ENCODE results near the gene PLXNC1.

PLXNC1 gene

DNA sequence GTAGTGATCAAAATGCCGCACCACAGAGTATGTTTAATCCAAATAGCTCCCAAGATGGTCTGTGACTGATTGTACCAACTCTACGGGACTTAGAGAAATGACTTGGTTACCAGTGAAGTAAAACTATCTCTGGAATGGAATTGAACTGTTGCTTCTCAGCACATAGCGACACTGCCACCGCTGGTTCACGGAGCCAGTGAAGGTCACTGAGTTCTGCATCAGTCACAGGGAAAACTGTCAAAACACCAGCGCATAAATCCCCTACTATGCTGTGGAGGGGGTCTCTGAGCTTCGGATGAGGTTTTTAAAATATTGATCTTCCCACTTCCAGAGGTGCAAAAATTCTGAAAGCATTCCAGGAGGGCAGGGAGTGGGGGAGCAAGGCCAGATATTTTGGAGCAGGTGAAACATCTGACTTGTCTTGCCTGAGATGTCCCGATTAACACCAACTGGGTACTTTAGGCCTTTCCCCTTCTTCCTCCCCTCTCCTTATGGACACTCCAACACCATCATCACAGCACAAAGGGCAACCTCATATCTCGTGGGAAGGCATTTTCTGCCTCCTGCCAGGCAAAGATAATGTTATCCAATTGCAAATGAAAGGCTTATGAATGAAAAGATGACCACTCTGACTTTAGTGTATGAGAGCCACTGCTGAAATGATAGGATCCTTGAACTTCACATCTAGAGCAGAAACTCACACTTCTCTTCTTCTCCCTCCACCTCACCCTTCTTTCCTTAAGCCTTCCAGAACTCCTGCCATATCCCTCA lies 2.0 kb upstream of the PLXNC1 start:
- Histone ChIP-seq H3K27me3 (ENCODE audit: insufficient read depth, low read length, poor library complexity, severe bottlenecking) (no peaks in the 10 kb centered on the region), H3K4me1 (ENCODE audit: insufficient read depth, low read length, poor library complexity, severe bottlenecking) (peaks cover 32% of the 10 kb centered on the region), H3F3A (ENCODE audit: low read depth) (no peaks in the 10 kb centered on the region; the same call in 1 of the 2 replicates), H3K9me3 (ENCODE audit: insufficient read depth, low read depth, low read length) (no peaks in the 10 kb centered on the region), H2AFZ (ENCODE audit: low read length) (no peak overlapping the region), H3K36me3 (ENCODE audit: insufficient read depth, low read length) (no peaks in the 10 kb centered on the region), H4K20me1 (ENCODE audit: insufficient read depth, low read length, poor library complexity, severe bottlenecking) (no peaks in the 10 kb centered on the region), H3K79me2 (ENCODE audit: insufficient read depth, low read length) (peaks cover 18% of the 10 kb centered on the region; the same call in 1 of the 2 replicates), H3K9ac (ENCODE audit: low read depth, low read length, poor library complexity, severe bottlenecking) (no peak overlapping the region), H3K4me2 (ENCODE audit: low read depth, low read length, poor library complexity, severe bottlenecking) (peak overlapping the region; percentile 1), H3K4me3 (ENCODE audit: low read length, poor library complexity, severe bottlenecking) (no peak overlapping the region), H3K9me2 (replicated peaks; ENCODE audit: low read depth, low read length) (no peaks in the 10 kb centered on the region)
- no peak for TF ChIP-seq EZH2phosphoT487 (IDR thresholded peaks at IDR 0.05; ENCODE audit: borderline replicate concordance)
- TF ChIP-seq, protein P1, sequence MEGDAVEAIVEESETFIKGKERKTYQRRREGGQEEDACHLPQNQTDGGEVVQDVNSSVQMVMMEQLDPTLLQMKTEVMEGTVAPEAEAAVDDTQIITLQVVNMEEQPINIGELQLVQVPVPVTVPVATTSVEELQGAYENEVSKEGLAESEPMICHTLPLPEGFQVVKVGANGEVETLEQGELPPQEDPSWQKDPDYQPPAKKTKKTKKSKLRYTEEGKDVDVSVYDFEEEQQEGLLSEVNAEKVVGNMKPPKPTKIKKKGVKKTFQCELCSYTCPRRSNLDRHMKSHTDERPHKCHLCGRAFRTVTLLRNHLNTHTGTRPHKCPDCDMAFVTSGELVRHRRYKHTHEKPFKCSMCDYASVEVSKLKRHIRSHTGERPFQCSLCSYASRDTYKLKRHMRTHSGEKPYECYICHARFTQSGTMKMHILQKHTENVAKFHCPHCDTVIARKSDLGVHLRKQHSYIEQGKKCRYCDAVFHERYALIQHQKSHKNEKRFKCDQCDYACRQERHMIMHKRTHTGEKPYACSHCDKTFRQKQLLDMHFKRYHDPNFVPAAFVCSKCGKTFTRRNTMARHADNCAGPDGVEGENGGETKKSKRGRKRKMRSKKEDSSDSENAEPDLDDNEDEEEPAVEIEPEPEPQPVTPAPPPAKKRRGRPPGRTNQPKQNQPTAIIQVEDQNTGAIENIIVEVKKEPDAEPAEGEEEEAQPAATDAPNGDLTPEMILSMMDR (conservative IDR thresholded peaks at IDR 0.05; ENCODE audit: low read length): no peak

DNA sequence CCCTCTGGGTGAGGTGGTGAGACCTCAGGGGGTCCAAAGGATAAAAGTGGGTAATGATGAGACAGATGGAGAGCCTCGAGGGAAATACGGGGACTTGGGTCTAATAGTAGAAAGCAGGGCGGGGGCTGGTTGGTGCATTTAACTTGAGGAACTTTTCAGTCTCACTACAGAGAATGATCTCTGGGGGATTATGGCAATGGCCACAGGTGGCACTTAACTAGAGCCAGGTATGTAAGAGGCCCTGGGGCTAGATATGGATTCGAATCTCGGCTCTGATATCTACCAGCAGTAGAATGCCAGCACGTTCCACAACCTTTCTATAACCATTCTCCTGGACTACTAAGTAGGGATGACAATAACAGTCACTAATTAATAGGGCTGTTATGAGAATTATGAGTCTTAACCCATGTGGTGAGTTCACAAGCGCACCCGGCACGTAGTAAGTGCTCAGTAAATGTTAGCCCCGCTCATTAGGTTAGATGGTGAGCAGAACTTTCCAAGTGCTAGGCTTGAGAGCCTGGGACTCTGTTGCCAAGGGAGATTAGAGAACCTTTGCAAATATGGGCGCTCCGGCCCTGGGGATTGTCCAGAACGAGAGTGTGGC lies 888 bp upstream of the PLXNC1 start:
- Histone ChIP-seq H3F3A (ENCODE audit: low read depth) (no peaks in the 10 kb centered on the region; the same call in 1 of the 2 replicates), H3K9me2 (replicated peaks; ENCODE audit: low read depth, low read length) (no peaks in the 10 kb centered on the region), H3K9ac (ENCODE audit: low read depth, low read length, poor library complexity, severe bottlenecking) (peak overlapping the region; percentile 47), H3K9me3 (ENCODE audit: insufficient read depth, low read depth, low read length) (no peaks in the 10 kb centered on the region), H3K4me3 (ENCODE audit: low read length, poor library complexity, severe bottlenecking) (peak overlapping the region; percentile 80), H3K79me2 (ENCODE audit: insufficient read depth, low read length) (peaks cover 21% of the 10 kb centered on the region; the same call in 1 of the 2 replicates), H2AFZ (ENCODE audit: low read length) (0 out of 2 replicates have a peak overlapping the region, but pooled peaks have one; percentile 87), H4K20me1 (ENCODE audit: insufficient read depth, low read length, poor library complexity, severe bottlenecking) (no peaks in the 10 kb centered on the region), H3K4me1 (ENCODE audit: insufficient read depth, low read length, poor library complexity, severe bottlenecking) (peaks cover 43% of the 10 kb centered on the region), H3K27me3 (ENCODE audit: insufficient read depth, low read length, poor library complexity, severe bottlenecking) (no peaks in the 10 kb centered on the region), H3K4me2 (ENCODE audit: low read depth, low read length, poor library complexity, severe bottlenecking) (peak overlapping the region; percentile 67), H3K36me3 (ENCODE audit: insufficient read depth, low read length) (no peaks in the 10 kb centered on the region)
- TF ChIP-seq, protein P1 (conservative IDR thresholded peaks at IDR 0.05; ENCODE audit: low read length): no peak
- no peak for TF ChIP-seq EZH2phosphoT487 (IDR thresholded peaks at IDR 0.05; ENCODE audit: borderline replicate concordance)

DNA sequence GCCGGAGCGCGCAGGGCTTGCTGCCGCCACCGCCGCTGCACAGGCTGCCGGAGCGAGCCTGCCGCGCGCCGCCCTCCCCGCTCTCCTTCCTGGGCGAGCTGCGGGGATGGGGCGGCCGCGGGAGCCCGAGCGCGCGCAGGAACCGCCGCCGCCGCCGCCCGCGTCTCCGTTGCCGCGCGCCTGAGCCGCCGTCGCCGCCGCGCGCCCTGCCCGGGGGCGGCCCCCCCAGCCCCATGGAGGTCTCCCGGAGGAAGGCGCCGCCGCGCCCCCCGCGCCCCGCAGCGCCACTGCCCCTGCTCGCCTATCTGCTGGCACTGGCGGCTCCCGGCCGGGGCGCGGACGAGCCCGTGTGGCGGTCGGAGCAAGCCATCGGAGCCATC lies 352 bp downstream of the PLXNC1 start:
- no peaks in the 10 kb centered on the region for H3K36me3 ChIP-seq (ENCODE audit: insufficient read depth, low read length)
- H3K9me3 ChIP-seq (ENCODE audit: insufficient read depth, low read depth, low read length): no peaks in the 10 kb centered on the region
- H4K20me1 ChIP-seq (ENCODE audit: insufficient read depth, low read length, poor library complexity, severe bottlenecking): peaks cover 4% of the 10 kb centered on the region
- no peaks in the 10 kb centered on the region for H3K27me3 ChIP-seq (ENCODE audit: insufficient read depth, low read length, poor library complexity, severe bottlenecking)
- H3K4me3 ChIP-seq (ENCODE audit: low read length, poor library complexity, severe bottlenecking): peak overlapping the region; percentile 80
- H3K9ac ChIP-seq (ENCODE audit: low read depth, low read length, poor library complexity, severe bottlenecking): peak overlapping the region; percentile 69
- H2AFZ ChIP-seq (ENCODE audit: low read length): peak overlapping the region; percentile 74; the same call in 1 of the 2 replicates
- peaks cover 27% of the 10 kb centered on the region; the same call in 1 of the 2 replicates for H3K79me2 ChIP-seq (ENCODE audit: insufficient read depth, low read length)
- H3K4me2 ChIP-seq (ENCODE audit: low read depth, low read length, poor library complexity, severe bottlenecking): peak overlapping the region; percentile 89
- no peak for TF ChIP-seq EZH2phosphoT487 (IDR thresholded peaks at IDR 0.05; ENCODE audit: borderline replicate concordance)
- TF ChIP-seq, protein P1 (conservative IDR thresholded peaks at IDR 0.05; ENCODE audit: low read length): no peak
- no peaks in the 10 kb centered on the region; the same call in 1 of the 2 replicates for H3F3A ChIP-seq (ENCODE audit: low read depth)
- H3K9me2 ChIP-seq (replicated peaks; ENCODE audit: low read depth, low read length): no peaks in the 10 kb centered on the region
- peaks cover 56% of the 10 kb centered on the region for H3K4me1 ChIP-seq (ENCODE audit: insufficient read depth, low read length, poor library complexity, severe bottlenecking)

Data from Loucy (cell line).